Stimulated activated CD8-positive, alpha-beta memory T cell treated with anti-CD3 and anti-CD28 coated beads, Interleukin-15, amount 100 ng/mL, for 48 hours (primary cell): ENCODE results near the gene SYNDIG1.

Experiments used
- DNase-seq, 2 donors: peaks; one replicate each; pipeline ENCODE4 v3.0.0-alpha.2; 2020; ENCODE audit warnings: low read depth in 2 of 2

The SYNDIG1 gene

DNA sequence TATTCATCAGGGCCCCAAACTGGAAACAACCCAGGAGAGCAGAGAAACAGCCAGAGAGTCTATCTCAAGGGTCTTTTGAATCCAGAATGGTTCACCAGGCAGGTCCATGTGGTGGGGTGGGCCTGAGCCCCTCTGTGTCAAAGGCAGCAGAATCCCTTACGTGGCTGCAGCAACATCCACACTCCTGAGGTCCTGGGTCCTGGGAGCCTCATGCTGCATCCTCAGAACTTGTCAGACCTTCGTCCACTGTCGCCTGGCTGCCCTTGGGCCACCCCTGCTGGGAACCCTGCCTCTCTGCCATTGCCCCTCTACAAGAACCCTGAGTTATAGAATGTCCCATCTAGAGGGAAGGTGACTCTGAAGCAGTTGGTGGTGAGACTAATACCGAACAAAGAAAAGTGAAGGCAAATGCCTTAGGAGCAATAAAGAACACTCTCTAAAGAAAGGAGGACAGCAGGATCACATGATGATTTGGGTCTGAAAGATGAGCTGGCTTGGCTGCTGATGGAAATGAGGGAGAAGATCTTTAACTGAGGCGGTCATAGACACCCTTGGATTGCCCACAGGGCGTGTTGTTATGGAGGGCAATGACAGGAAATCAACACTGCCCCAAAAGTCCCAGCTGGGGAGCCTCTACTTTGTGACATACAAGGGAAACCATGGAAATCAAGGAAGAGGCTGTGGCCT is 161.2 kb downstream of the SYNDIG1 start:
- DNase-seq: no peak

- no peak for DNase-seq
These were observed 161.7 kb downstream of the SYNDIG1 start for GRCh38 chr20:24631173-24631505.

DNA sequence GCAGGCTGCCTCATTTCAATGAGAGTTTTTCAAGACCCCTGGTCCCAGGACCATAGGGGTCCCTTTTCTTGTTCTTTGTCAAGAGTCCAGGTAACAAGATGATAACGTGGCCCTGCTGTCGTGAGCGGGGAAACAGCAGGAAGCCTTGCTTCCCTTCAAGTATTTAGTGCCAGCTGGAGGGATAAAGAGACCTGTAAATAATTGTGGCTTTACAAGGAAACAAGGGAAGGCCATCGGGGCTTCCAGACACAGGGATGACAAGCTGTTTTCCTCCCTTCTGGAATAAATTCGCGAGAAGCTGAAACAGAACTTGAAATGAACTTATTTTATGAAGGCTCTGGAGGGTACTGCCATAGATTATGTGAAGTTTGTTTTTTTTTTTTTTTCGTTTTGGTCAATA is 163.2 kb downstream of the SYNDIG1 start:
- no peak for DNase-seq

DNA sequence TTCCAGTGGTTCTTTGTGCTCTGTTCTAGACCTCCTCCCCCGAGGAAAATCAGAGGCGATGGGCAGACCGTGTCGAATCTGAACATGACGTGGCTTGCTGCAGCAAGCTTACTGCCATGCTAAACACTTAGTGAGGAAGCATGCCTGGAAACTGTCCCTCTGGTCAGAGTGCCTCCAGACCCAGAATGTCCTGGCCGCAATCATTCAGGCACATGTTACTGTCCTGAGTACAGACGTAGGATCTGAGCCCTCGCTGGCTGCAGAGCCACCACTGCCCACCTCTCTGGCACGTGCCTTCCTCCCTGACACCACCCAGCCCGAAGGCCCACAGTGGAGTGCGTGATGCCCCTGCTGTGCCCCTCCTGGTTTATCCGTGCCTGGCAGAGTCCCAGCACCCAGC is 163.6 kb downstream of the SYNDIG1 start:
- no peak for DNase-seq

GRCh38 chr20:24633521-24633920 is 164.1 kb downstream of the SYNDIG1 start:
- no peak for DNase-seq

DNA sequence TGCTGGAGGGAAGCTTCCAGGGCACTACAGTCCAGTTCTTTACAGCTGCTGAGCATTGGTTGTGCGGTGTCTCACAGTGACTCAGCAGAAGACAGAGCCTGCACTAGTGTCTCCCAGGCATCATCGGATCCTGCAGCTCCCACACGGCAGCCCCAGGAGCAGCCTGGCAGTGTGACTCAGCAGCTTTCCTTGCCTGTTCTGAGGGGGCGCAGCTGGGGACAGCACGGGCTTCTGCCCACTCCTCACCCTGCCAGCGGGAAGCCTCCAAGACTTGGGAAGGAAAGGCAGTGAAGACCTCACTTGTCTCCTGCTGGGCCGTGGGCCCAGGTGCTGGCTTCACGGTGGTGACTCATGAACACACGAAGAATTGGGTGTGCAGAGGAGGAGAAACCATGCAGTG is 165.4 kb downstream of the SYNDIG1 start:
- DNase-seq: no peak

DNA sequence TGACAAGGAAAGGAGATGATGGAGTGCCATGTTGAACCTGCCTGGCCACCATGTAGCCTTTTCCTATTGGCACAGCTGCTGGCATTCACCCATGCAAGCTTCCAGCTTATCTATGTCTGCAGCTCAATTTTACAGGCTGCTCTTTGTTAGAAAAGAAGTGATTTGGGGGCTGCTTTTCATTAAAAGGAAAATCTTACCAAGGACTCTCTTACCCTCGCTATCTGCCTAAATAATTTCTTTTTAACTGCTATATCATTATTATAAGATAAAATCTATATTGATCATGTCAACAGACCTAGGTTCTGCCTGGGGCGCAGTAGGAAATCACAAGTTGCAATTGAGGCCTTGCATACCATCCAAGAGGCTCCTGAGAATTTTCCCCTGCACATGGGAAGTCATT is 167.2 kb downstream of the SYNDIG1 start:
- DNase-seq: no peak

DNA sequence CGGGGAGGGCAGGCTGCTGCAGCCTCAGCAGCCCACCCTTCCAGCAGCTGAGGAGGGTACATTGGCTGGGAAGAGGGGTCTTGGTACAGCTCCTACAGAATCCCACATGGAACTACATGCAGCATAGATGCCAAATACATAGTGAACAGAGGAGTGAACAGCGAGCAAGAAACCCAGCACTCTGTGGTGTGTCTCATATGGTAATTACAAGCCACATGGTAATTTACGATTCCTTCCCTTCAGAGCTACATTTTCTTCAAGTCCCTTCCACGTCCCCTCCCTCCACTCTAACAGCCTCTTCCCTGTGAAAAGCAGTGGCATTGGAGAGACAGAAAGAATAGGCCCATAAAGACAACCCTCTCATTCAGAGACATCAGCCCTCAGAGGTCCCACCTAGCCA is 167.7 kb downstream of the SYNDIG1 start:
- no peak for DNase-seq

- no peak for DNase-seq
These were observed 168.5 kb downstream of the SYNDIG1 start for GRCh38 chr20:24637941-24638340.

DNA sequence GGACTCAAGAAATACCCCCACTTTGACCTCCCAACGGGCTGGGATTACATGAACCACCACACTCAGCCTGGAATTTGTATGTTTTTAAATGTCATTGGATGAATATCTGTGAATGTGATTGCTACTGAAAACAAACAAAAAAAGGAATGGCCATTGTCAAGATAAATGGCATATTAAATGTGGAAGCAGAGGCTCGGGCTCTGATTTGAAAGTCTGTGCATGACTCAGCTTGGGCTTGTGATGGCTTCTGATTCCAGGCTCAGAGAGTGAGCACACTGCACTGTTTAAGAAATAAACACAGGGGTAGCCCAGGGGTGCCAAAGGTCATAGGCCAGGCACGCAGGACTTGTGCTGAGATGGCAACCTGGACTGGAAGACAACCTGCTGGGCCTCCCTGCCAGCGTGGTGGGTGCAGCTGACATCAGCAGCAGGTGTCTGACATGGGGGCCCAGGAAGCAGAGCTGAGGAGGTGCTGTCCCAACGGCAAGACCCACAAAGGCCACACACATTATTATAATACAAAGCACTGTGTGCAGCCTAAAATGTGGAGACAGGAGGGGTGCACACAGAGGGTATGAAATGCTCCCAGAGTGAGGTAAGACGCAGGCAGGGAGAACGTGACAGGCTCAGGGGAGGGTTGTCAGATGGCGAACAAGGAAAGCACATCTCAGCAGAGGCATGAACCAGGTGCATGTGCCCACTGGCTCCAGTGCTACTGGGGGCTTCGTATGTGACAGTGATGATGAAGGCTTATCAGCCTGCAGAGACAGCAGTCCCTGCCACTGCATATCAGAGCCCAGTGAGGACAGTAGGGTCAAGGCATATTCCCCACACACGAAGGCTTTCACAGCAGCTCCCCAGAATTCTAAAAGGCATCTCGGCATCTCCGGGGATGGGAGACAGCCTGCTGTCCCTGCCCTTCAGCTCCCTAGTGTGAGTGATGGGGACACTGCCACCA is 169.4 kb downstream of the SYNDIG1 start:
- DNase-seq: no peak

- DNase-seq: no peak
These were observed 170.8 kb downstream of the SYNDIG1 start for GRCh38 chr20:24640276-24640675.

DNA sequence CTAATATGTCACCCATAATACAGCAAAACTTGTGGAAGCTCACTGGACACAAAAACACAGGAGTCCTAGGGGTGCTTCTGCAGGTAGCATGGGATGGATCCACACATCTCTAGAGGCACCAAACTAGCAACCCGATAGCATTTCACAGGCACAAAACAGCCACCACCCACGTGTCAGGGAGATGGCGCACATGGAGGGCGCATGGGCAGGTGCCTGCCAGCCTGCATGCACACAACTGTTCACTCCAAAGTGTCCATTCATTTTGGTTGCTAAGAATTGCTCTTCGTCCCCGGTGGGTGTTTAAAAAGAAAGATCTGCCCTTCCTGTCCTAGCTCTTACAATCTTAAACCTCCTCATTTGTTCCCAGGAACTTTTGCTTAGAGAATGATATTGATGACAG is 171.3 kb downstream of the SYNDIG1 start:
- no peak for DNase-seq

DNA sequence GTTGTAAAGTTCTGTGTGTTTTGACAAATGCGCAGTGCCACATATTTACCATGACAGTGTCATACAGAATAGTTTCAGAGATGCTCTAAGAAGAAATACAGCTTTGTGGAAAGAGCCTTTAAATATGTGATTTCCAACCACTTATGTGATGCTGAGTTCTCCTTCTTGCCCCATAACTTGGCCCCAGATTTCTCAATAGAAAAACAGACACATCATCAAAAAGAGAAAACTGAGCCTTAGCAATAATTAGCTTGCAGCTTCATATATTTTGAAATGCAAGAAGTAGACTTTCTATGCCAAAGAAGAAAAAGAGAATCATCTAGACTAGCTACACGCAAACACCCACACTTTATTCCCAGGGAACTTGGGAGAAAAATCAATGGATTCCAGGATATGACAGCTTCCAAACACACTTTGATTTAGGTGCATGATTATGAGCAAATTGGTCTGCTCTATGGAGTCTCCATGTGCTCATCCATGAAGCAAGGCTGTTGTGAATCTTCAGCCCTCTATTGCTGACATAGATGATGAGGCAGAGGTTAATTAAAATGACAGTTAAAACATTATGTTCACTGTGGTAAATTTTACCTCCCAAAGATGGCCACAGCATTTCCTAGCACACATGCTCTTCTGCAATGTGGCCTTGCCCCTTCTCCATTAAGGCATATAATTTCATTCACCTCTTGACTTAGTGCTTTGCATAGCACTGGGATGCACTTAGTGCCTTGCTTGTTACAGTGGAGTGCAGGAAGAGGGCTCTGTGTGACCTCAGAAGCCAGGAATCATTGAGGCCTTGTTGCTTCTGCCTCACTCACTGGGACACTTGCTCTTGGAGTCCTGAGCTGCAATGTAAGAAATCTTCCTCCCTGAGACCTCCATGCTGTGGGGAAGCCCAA is 174.6 kb downstream of the SYNDIG1 start:
- DNase-seq: no peak

DNA sequence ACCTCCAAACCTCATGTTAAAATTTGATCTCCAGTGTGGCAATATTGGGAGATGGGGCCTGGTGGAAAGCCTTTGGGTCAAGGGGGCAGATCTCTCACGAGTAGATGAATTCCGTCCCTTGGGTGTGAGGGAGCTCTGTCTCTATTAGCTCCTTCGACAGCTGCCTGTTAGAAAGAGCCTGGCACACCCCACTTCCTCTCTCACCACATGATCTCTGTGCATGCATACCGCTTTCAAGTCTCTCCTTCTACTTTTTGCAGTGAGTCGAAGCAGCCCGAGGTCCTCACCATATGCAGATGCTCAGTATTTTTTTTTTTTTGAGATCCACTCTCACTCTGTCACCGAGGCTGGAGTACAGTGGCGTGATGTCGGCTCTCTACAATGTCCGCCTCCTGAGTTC is 176.9 kb downstream of the SYNDIG1 start:
- no peak for DNase-seq

DNA sequence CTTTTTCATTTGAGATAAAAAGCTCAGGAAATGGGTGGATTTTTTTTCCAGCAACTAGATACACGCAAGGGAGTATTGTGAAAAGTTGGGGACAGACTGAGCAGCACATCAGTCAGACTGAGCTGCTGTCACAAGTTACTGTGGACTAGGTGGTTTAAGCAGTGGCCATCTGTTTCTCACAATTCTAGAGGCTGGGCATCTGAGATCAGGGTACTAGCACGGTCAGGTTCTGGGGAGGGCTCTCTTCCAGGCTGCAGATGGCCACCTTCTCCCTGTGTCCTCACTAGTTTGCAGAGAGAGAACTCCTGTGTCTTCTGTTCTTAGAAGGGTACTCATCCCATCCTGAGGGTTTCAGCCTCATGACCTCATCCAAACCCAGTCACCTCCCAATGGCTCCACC is 178.3 kb downstream of the SYNDIG1 start:
- DNase-seq: no peak

GRCh38 chr20:24648481-24648880 is 179.1 kb downstream of the SYNDIG1 start:
- no peak for DNase-seq

DNA sequence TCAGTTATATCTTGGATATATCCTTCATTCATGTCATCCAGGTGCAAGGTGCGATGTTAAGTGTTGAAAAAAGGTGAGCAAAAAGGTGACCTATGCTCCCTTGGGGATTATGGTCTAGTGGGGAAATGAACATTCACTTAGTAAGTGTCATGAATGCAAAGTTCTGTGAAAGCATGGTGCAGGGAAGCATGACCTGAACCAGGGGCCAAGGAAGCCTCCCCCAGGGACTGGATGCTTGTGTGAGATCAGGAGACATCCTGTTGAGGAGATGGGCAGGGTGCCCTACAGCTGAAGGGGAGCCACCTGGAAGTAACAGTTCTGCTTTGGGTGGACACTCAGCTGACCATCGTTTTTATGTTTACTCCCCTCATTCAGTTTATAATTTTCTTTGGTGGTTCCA is 179.5 kb downstream of the SYNDIG1 start:
- DNase-seq: no peak

GRCh38 chr20:24649787-24650490 is 180.5 kb downstream of the SYNDIG1 start:
- DNase-seq: no peak

DNA sequence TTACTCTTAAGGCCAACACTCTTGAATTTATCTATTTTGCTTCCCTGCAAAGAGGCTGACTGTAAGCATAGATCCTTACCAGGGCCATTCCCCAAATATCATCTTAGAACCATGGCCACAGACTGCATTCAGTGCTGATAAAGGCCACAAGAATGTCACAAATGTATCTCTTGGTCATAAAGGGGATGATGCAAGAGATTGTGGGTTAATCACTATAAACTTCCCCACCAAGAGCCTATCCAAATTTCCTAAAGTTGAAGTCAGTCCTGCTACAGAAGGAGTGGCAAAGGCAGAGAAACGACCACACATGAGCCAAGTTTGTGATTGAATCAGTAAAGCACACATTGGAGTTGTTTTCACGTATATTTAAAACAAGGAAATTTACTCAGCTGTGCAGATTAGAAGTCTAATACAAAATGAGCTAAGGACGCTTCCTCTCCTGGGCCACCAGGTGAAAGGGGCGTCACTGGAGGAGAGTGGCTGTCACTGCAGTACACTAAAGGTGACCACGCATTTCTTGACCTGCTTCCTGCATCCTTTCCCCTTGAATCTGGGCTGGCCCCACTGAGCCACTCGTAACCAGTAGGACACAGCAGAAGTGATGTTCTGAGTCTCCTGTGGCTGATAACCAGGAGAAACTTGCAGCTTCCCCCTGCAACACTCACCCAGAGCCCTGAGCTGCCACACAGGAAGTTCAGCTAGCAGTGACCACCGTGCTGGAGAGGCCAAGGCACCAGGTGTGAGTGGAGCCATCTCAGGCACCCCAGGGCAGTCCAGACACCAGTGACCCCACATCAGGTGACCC is 181.9 kb downstream of the SYNDIG1 start:
- DNase-seq: no peak

DNA sequence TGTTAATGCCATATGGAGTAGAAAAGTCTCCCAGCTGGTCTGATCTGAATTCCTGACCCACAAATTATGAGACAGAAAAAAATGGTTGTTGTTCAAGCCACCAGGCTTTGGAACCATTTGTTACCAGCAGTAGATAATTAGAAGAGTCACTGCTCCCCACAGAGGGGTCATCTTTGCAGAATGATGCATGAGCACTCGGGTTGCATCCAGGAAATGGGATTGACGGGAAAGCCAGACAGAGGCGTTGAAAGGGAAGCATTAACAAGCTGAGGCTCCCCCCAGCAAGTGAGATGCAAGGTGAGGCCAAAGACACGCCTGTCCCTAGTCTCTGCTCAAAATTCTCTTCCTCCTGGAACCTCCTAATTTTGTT is 182.5 kb downstream of the SYNDIG1 start:
- DNase-seq: no peak

DNA sequence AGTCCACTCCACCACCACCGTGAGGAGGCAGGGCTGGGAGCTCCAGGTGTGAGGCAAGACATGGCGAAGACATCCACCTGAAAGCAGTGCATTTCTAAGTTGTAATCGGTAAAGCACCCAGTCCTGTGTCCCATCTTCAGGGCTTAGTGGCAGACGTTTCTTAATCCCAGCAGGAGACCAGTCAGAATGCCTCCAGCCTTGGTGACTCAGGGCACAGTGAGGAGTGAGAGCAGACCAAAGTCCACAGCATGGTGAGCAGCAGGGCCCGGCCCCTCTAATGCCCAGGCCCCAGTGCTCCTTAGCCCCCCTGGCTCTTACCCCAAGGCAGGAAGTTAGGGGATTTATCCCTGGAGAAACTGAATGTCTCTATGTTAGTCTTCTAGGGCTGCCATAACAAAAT is 183.9 kb downstream of the SYNDIG1 start:
- no peak for DNase-seq
